Measurements from ENCODE around the gene WHRN.

WHRN gene

DNA sequence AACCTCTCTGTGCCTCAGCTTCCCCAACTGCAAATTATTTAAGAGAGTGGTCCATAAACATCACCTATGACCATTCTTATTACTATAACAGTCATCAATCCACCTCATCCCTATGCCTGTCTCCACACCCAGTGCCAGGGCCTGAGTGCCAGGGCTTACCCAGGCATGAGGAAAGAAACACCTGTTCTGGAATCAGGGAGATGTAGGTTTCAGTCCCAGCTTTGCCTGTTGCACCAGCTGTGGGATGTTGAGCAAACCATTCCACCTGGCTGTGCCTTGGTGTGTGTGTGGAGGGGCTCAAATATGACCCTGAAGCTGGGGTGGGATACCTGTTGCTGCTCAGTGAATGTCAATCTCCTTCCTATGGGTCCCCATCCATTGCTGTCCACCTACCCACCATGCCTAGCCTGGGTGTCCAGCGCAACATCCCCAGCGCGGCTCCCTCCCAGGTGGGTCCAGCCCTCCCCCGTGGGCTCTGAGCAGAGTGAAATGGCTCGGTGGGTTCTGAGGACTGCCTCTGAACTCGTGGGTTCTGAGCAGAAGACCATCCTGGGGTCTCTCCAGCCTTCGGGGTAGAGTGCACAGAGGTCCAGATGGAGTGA lies 133.8 kb downstream of the WHRN start:
- no peaks in the 10 kb centered on the region for H3K9me3 ChIP-seq (ENCODE audit: insufficient read depth, low read depth, low read length)
- no peak overlapping the region for H2AFZ ChIP-seq (ENCODE audit: insufficient read depth, low read length, poor library complexity)
- no peak overlapping the region for H2BK12ac ChIP-seq (ENCODE audit: low read length)
- no peak overlapping the region for H4K12ac ChIP-seq (ENCODE audit: low read depth, low read length)
- H3K4me1 ChIP-seq (ENCODE audit: control insufficient read depth in 1 of 2, insufficient read depth in 2 of 2, low read length in 2 of 2), result peaks cover 2 to 7% of the 10 kb centered on the region in 2 experiments
- no peaks in the 10 kb centered on the region for H3K79me1 ChIP-seq (ENCODE audit: low read length)
- H3K14ac ChIP-seq (ENCODE audit: low read length), result no peak overlapping the region
- no peak overlapping the region for H2BK120ac ChIP-seq (ENCODE audit: insufficient read depth, low read length, poor library complexity)
- H3K27me3 ChIP-seq (ENCODE audit: insufficient read depth, low read length), result no peaks in the 10 kb centered on the region
- H3K4me3 ChIP-seq (ENCODE audit: low read depth, low read length), result no peak overlapping the region
- H2BK5ac ChIP-seq (ENCODE audit: low read depth, low read length, poor library complexity), result no peak overlapping the region
- no peak overlapping the region for H3K18ac ChIP-seq (ENCODE audit: low read length)
- no CpG with 5 or more reads among the region's 7 CpGs for WGBS (ENCODE audit: extremely low coverage, insufficient coverage, insufficient read length)
- no peak overlapping the region for H2AK5ac ChIP-seq (ENCODE audit: low read length)
- no peak overlapping the region for H3K9ac ChIP-seq (ENCODE audit: low read length)
- no peak overlapping the region for H3K4me2 ChIP-seq (ENCODE audit: low read length)
- H3K4ac ChIP-seq (ENCODE audit: low read depth, low read length), result no peak overlapping the region
- no peaks in the 10 kb centered on the region for H3K79me2 ChIP-seq (ENCODE audit: control insufficient read depth, insufficient read depth, low read length, poor library complexity)
- H3K23ac ChIP-seq (ENCODE audit: low read length), result no peak overlapping the region
- DNase-seq, result no peak
- H4K91ac ChIP-seq (ENCODE audit: low read depth, low read length), result no peak overlapping the region
- H4K8ac ChIP-seq (ENCODE audit: low read depth, low read length), result no peak overlapping the region
- no peak overlapping the region for H3K27ac ChIP-seq (ENCODE audit: low read depth, low read length)
- H3K36me3 ChIP-seq (ENCODE audit: control insufficient read depth in 1 of 2, insufficient read depth in 2 of 2, low read length in 2 of 2), result peaks cover 28% of the 10 kb centered on the region in 2 experiments

DNA sequence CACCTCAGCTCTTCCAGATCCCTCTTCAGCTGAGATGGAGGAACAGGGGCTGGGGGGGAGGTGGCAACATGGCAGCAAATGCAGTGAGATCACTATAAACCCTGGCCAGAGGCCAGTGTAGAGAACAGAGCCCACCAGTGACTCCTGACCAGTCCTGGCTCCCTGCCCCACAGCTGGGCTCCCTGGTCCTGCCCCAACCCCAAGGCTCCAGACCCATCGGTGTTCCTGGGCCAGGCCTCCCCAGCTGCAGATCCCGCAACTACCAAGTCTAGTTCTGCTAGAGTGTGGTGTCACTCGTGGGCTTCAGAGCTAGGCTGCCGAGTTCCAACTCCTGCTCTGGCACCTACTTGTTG lies 134.3 kb downstream of the WHRN start:
- Histone ChIP-seq H3K9me3 (ENCODE audit: insufficient read depth, low read depth, low read length) (no peaks in the 10 kb centered on the region), H3K27me3 (ENCODE audit: insufficient read depth, low read length) (no peaks in the 10 kb centered on the region), H2AK5ac (ENCODE audit: low read length) (no peak overlapping the region), H3K4ac (ENCODE audit: low read depth, low read length) (no peak overlapping the region), H3K36me3 (ENCODE audit: control insufficient read depth in 1 of 2, insufficient read depth in 2 of 2, low read length in 2 of 2) (peaks cover 26% of the 10 kb centered on the region in 2 experiments), H3K4me2 (ENCODE audit: low read length) (no peak overlapping the region), H3K9ac (ENCODE audit: low read length) (no peak overlapping the region), H2BK5ac (ENCODE audit: low read depth, low read length, poor library complexity) (no peak overlapping the region), H3K4me3 (ENCODE audit: low read depth, low read length) (no peak overlapping the region), H4K8ac (ENCODE audit: low read depth, low read length) (no peak overlapping the region), H3K18ac (ENCODE audit: low read length) (no peak overlapping the region), H2BK12ac (ENCODE audit: low read length) (no peak overlapping the region), H4K91ac (ENCODE audit: low read depth, low read length) (no peak overlapping the region), H3K79me2 (ENCODE audit: control insufficient read depth, insufficient read depth, low read length, poor library complexity) (no peaks in the 10 kb centered on the region), H3K23ac (ENCODE audit: low read length) (no peak overlapping the region), H2BK120ac (ENCODE audit: insufficient read depth, low read length, poor library complexity) (no peak overlapping the region), H3K14ac (ENCODE audit: low read length) (no peak overlapping the region), H4K12ac (ENCODE audit: low read depth, low read length) (no peak overlapping the region), H2AFZ (ENCODE audit: insufficient read depth, low read length, poor library complexity) (no peak overlapping the region), H3K4me1 (ENCODE audit: control insufficient read depth in 1 of 2, insufficient read depth in 2 of 2, low read length in 2 of 2) (peaks cover 2 to 7% of the 10 kb centered on the region in 2 experiments), H3K79me1 (ENCODE audit: low read length) (no peaks in the 10 kb centered on the region), H3K27ac (ENCODE audit: low read depth, low read length) (no peak overlapping the region)
- no peak for DNase-seq
- WGBS (ENCODE audit: extremely low coverage, insufficient coverage, insufficient read length), result no CpG with 5 or more reads among the region's 4 CpGs

DNA sequence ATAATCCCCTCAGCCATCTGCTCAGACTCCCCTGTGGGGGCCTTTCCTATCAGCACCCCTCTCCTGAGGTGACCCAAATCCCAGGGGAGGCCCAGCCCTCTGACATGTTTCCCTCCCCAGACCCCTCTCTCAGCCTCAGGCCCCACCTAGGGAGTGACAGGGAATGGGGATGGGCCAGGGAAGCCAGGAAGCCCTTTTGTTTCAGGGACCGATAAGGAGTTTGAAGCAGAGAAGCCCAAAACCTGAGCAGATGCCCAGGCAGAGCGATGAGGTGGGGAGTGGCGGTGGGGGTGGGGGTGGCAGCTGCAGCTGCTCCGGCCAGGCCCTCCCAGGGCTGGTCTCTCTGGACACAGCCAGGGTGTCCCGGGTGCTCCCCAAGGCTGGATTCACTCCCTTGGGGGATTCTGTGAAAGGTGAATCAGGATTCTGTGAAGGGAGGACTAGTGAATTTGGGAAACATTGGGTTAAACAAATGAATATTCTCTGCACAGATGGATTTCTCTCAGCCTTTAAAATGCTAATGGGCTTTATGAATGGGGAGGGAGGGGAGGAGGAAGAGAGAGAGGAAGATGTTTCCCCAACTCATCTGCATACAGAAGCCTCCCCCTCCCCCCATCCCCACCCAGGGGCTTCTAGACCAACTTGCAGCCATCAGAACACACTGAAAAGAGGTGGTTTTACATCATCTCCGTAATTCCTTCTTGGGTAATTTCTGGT lies 134.9 kb downstream of the WHRN start:
- Histone ChIP-seq H2BK12ac (ENCODE audit: low read length) (no peak overlapping the region), H2BK120ac (ENCODE audit: insufficient read depth, low read length, poor library complexity) (no peak overlapping the region), H2AFZ (ENCODE audit: insufficient read depth, low read length, poor library complexity) (no peak overlapping the region), H3K36me3 (ENCODE audit: control insufficient read depth in 1 of 2, insufficient read depth in 2 of 2, low read length in 2 of 2) (peaks cover 26 to 28% of the 10 kb centered on the region in 2 experiments), H3K4me2 (ENCODE audit: low read length) (no peak overlapping the region), H3K23ac (ENCODE audit: low read length) (no peak overlapping the region), H3K14ac (ENCODE audit: low read length) (no peak overlapping the region), H3K9me3 (ENCODE audit: insufficient read depth, low read depth, low read length) (no peaks in the 10 kb centered on the region), H2AK5ac (ENCODE audit: low read length) (no peak overlapping the region), H3K79me2 (ENCODE audit: control insufficient read depth, insufficient read depth, low read length, poor library complexity) (no peaks in the 10 kb centered on the region), H4K12ac (ENCODE audit: low read depth, low read length) (no peak overlapping the region), H4K8ac (ENCODE audit: low read depth, low read length) (no peak overlapping the region), H3K27me3 (ENCODE audit: insufficient read depth, low read length) (no peaks in the 10 kb centered on the region), H3K79me1 (ENCODE audit: low read length) (no peaks in the 10 kb centered on the region), H3K18ac (ENCODE audit: low read length) (no peak overlapping the region), H4K91ac (ENCODE audit: low read depth, low read length) (no peak overlapping the region), H3K4me1 (ENCODE audit: control insufficient read depth in 1 of 2, insufficient read depth in 2 of 2, low read length in 2 of 2) (peaks cover 2 to 7% of the 10 kb centered on the region in 2 experiments), H3K4me3 (ENCODE audit: low read depth, low read length) (no peak overlapping the region), H3K27ac (ENCODE audit: low read depth, low read length) (no peak overlapping the region), H3K9ac (ENCODE audit: low read length) (no peak overlapping the region), H3K4ac (ENCODE audit: low read depth, low read length) (no peak overlapping the region), H2BK5ac (ENCODE audit: low read depth, low read length, poor library complexity) (no peak overlapping the region)
- WGBS (ENCODE audit: extremely low coverage, insufficient coverage, insufficient read length), result no CpG with 5 or more reads among the region's 6 CpGs
- no peak for DNase-seq

DNA sequence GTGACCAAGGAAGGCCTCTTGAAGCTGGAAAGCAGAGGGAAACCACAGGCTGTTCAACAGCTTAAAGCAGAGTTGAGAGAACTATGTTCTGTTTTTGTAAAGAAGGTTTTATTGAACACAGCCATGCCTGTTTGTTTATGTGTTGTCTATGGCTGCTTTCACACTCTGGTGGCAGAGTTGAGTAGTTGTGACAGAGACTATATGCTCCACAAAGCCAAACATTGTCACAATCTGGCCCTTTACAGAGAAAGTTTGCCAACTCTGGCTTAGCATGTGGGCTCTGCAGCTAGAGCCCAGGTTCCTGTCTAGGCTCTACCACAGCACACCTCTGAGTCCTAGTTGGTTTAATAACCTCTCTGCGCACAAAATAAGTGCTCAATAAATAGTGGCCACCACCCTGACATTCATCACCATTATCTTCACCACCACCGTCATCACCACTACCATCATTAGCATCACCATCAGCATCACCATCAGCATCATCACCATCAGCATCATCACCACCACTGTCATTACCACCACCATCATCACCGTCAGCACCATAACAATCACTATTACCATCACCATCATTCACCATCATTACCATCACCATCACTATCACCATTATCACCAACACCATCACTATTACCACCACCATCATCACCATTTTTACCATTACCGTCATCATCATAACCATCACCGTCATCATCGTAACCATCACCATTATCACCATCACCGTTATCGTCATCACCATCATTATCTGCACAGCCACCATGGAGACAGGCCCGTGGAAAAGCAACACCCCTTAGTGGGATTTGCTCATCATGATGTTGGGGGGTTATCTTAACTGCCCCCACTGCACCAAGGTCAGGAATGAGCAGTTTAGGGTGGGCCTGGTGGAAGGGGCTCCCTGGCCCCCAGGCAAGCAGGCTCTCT lies 135.8 kb downstream of the WHRN start:
- Histone ChIP-seq H2BK12ac (ENCODE audit: low read length) (no peak overlapping the region), H3K4me3 (ENCODE audit: low read depth, low read length) (no peak overlapping the region), H3K14ac (ENCODE audit: low read length) (no peak overlapping the region), H2BK120ac (ENCODE audit: insufficient read depth, low read length, poor library complexity) (no peak overlapping the region), H3K4ac (ENCODE audit: low read depth, low read length) (no peak overlapping the region), H3K9ac (ENCODE audit: low read length) (no peak overlapping the region), H3K27ac (ENCODE audit: low read depth, low read length) (no peak overlapping the region), H3K79me2 (ENCODE audit: control insufficient read depth, insufficient read depth, low read length, poor library complexity) (no peaks in the 10 kb centered on the region), H4K12ac (ENCODE audit: low read depth, low read length) (no peak overlapping the region), H4K91ac (ENCODE audit: low read depth, low read length) (no peak overlapping the region), H2AK5ac (ENCODE audit: low read length) (no peak overlapping the region), H3K36me3 (ENCODE audit: control insufficient read depth in 1 of 2, insufficient read depth in 2 of 2, low read length in 2 of 2) (peaks cover 27 to 30% of the 10 kb centered on the region in 2 experiments), H4K8ac (ENCODE audit: low read depth, low read length) (no peak overlapping the region), H2BK5ac (ENCODE audit: low read depth, low read length, poor library complexity) (no peak overlapping the region), H3K79me1 (ENCODE audit: low read length) (no peaks in the 10 kb centered on the region), H3K9me3 (ENCODE audit: insufficient read depth, low read depth, low read length) (no peaks in the 10 kb centered on the region), H3K27me3 (ENCODE audit: insufficient read depth, low read length) (no peaks in the 10 kb centered on the region), H3K4me2 (ENCODE audit: low read length) (no peak overlapping the region), H3K23ac (ENCODE audit: low read length) (no peak overlapping the region), H3K4me1 (ENCODE audit: control insufficient read depth in 1 of 2, insufficient read depth in 2 of 2, low read length in 2 of 2) (peaks cover 2 to 9% of the 10 kb centered on the region in 2 experiments), H3K18ac (ENCODE audit: low read length) (no peak overlapping the region), H2AFZ (ENCODE audit: insufficient read depth, low read length, poor library complexity) (no peak overlapping the region)
- DNase-seq, result no peak
- 100% methylated on average over 4 of the region's 9 CpGs for WGBS (ENCODE audit: extremely low coverage, insufficient coverage, insufficient read length)

Data from trophoblast cell (in vitro differentiated cells and primary cell).